ENCODE measurements around the gene USP17L12.
"Not testable (repeated sequence)": the region's sequence is repeated elsewhere in the genome, so short reads cannot be mapped to it uniquely, and the experiment has no call there.

USP17L12 gene, protein sequence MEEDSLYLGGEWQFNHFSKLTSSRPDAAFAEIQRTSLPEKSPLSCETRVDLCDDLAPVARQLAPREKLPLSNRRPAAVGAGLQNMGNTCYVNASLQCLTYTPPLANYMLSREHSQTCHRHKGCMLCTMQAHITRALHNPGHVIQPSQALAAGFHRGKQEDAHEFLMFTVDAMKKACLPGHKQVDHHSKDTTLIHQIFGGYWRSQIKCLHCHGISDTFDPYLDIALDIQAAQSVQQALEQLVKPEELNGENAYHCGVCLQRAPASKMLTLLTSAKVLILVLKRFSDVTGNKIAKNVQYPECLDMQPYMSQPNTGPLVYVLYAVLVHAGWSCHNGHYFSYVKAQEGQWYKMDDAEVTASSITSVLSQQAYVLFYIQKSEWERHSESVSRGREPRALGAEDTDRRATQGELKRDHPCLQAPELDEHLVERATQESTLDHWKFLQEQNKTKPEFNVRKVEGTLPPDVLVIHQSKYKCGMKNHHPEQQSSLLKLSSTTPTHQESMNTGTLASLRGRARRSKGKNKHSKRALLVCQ

DNA sequence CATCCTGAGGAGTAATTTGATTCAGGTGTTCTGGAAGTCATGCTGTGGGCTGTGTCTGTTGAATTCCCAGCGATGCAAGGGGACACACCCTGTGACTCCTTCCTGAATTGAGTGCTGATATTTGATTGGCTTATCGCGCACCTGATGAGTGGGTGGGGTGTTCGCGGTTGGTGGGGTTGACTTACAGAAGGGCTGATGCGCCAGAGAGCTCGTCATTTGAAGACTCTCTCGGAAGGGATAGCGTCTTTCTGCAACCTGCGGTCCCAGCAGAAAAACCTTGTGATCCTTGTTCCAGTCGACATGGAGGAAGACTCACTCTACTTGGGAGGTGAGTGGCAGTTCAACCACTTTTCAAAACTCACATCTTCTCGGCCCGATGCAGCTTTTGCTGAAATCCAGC lies at the start of gene USP17L12:
TSS of gene USP17L12 (plus strand) at position 301 of the 400 bp plus-strand sequence. CDS start at position 301, 0 bp downstream.
- DNase-seq: not testable (repeated sequence)

DNA sequence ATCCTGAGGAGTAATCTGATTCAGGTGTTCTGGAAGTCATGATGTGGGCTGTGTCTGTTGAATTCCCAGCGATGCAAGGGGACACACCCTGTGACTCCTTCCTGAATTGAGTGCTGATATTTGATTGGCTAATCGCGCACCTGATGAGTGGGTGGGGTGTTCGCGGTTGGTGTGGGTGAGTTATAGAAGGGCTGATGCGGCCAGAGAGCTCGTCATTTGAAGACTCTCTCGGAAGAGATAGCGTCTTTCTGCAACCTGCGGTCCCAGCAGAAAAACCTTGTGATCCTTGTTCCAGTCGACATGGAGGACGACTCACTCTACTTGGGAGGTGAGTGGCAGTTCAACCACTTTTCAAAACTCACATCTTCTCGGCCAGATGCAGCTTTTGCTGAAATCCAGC lies 9.6 kb upstream of the USP17L12 start, which contains the start of gene USP17L10:
TSS of gene USP17L10 (plus strand) at position 301 of the 400 bp plus-strand sequence. CDS start at position 301, 0 bp downstream.
- DNase-seq: not testable (repeated sequence)

DNA sequence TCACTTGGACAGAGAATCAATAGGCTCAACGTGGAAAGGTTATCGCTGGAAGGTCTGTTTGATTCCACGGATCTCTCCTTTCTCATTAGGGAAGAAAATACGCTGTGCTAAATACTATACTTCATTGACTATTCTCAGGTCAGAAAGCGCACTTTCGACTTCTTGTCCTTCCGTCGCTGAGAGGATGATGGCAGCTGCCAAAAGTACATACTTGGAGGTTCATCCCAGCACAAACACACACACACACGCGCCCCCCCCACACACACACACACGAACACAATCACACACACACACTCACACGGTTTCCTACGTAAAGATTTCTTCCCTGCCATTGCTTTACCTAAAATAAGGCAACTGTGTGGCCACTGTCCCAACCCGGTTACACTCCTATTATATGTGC lies 5.3 kb upstream of the USP17L12 start:
- DNase-seq: not testable (repeated sequence)

DNA sequence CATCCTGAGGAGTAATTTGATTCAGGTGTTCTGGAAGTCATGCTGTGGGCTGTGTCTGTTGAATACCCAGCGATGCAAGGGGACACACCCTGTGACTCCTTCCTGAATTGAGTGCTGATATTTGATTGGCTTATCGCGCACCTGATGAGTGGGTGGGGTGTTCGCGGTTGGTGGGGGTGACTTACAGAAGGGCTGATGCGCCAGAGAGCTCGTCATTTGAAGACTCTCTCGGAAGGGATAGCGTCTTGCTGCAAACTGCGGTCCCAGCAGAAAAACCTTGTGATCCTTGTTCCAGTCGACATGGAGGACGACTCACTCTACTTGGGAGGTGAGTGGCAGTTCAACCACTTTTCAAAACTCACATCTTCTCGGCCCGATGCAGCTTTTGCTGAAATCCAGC lies 4.8 kb upstream of the USP17L12 start, which contains the start of gene USP17L11:
TSS of gene USP17L11 (plus strand) at position 301 of the 400 bp plus-strand sequence. CDS start at position 301, 0 bp downstream.
- not testable (repeated sequence) for DNase-seq

DNA sequence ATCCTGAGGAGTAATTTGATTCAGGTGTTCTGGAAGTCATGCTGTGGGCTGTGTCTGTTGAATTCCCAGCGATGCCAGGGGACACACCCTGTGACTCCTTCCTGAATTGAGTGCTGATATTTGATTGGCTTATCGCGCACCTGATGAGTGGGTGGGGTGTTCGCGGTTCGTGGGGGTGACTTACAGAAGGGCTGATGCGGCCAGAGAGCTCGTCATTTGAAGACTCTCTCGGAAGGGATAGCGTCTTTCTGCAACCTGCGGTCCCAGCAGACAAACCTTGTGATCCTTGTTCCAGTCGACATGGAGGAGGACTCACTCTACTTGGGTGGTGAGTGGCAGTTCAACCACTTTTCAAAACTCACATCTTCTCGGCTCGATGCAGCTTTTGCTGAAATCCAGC lies 4.6 kb downstream of the USP17L12 start, which contains the start of gene USP17L13:
TSS of gene USP17L13 (plus strand) at position 301 of the 400 bp plus-strand sequence. CDS start at position 301, 0 bp downstream.
- not testable (repeated sequence) for DNase-seq

DNA sequence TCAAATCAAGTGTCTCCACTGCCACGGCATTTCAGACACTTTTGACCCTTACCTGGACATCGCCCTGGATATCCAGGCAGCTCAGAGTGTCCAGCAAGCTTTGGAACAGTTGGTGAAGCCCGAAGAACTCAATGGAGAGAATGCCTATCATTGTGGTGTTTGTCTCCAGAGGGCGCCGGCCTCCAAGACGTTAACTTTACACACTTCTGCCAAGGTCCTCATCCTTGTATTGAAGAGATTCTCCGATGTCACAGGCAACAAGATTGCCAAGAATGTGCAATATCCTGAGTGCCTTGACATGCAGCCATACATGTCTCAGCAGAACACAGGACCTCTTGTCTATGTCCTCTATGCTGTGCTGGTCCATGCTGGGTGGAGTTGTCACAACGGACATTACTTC lies 10.3 kb downstream of the USP17L12 start:
- not testable (repeated sequence) for DNase-seq

DNA sequence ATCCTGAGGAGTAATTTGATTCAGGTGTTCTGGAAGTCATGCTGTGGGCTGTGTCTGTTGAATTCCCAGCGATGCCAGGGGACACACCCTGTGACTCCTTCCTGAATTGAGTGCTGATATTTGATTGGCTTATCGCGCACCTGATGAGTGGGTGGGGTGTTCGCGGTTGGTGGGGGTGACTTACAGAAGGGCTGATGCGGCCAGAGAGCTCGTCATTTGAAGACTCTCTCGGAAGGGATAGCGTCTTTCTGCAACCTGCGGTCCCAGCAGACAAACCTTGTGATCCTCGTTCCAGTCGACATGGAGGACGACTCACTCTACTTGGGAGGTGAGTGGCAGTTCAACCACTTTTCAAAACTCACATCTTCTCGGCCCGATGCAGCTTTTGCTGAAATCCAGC lies 14.1 kb downstream of the USP17L12 start, which contains the start of gene USP17L15:
TSS of gene USP17L15 (plus strand) at position 301 of the 400 bp plus-strand sequence. CDS start at position 301, 0 bp downstream.
- DNase-seq: not testable (repeated sequence)

DNA sequence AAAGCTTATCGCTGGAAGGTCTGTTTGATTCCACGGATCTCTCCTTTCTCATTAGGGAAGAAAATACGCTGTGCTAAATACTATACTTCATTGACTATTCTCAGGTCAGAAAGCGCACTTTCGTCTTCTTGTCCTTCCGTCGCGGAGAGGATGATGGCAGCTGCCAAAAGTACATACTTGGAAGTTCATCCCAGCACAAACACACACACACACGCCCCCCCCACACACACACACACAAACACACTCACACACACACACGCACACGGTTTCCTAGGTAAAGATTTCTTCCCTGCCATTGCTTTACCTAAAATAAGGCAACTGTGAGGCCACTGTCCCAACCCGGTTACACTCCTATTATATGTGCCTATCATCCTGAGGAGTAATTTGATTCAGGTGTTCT lies 18.5 kb downstream of the USP17L12 start:
- DNase-seq: not testable (repeated sequence)

DNA sequence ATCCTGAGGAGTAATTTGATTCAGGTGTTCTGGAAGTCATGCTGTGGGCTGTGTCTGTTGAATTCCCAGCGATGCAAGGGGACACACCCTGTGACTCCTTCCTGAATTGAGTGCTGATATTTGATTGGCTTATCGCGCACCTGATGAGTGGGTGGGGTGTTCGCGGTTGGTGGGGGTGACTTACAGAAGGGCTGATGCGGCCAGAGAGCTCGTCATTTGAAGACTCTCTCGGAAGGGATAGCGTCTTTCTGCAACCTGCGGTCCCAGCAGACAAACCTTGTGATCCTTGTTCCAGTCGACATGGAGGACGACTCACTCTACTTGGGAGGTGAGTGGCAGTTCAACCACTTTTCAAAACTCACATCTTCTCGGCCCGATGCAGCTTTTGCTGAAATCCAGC lies 23.6 kb downstream of the USP17L12 start, which contains the start of gene USP17L17:
TSS of gene USP17L17 (plus strand) at position 301 of the 400 bp plus-strand sequence. CDS start at position 301, 0 bp downstream.
- not testable (repeated sequence) for DNase-seq

DNA sequence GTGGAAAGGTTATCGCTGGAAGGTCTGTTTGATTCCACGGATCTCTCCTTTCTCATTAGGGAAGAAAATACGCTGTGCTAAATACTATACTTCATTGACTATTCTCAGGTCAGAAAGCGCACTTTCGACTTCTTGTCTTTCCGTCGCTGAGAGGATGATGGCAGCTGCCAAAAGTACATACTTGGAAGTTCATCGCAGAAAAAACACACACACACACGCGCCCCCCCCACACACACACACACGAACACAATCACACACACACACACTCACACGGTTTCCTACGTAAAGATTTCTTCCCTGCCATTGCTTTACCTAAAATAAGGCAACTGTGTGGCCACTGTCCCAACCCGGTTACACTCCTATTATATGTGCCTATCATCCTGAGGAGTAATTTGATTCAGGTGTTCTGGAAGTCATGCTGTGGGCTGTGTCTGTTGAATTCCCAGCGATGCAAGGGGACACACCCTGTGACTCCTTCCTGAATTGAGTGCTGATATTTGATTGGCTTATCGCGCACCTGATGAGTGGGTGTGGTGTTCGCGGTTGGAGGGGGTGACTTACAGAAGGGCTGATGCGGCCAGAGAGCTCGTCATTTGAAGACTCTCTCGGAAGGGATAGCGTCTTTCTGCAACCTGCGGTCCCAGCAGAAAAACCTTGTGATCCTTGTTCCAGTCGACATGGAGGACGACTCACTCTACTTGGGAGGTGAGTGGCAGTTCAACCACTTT lies 28.2 kb downstream of the USP17L12 start, which contains the start of gene USP17L18:
TSS of gene USP17L18 (plus strand) at position 678 of the 728 bp plus-strand sequence. CDS start at position 678, 0 bp downstream.
- not testable (repeated sequence) for DNase-seq

DNA sequence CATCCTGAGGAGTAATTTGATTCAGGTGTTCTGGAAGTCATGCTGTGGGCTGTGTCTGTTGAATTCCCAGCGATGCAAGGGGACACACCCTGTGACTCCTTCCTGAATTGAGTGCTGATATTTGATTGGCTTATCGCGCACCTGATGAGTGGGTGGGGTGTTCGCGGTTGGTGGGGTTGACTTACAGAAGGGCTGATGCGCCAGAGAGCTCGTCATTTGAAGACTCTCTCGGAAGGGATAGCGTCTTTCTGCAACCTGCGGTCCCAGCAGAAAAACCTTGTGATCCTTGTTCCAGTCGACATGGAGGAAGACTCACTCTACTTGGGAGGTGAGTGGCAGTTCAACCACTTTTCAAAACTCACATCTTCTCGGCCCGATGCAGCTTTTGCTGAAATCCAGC lies 33.1 kb downstream of the USP17L12 start, which contains the start of gene USP17L19:
TSS of gene USP17L19 (plus strand) at position 301 of the 400 bp plus-strand sequence. CDS start at position 301, 0 bp downstream.
- DNase-seq: not testable (repeated sequence)

DNA sequence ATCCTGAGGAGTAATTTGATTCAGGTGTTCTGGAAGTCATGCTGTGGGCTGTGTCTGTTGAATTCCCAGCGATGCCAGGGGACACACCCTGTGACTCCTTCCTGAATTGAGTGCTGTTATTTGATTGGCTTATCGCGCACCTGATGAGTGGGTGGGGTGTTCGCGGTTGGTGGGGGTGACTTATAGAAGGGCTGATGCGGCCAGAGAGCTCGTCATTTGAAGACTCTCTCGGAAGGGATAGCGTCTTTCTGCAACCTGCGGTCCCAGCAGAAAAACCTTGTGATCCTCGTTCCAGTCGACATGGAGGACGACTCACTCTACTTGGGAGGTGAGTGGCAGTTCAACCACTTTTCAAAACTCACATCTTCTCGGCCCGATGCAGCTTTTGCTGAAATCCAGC lies 37.9 kb downstream of the USP17L12 start, which contains the start of gene USP17L20:
TSS of gene USP17L20 (plus strand) at position 301 of the 400 bp plus-strand sequence. CDS start at position 301, 0 bp downstream.
- DNase-seq: not testable (repeated sequence)

DNA sequence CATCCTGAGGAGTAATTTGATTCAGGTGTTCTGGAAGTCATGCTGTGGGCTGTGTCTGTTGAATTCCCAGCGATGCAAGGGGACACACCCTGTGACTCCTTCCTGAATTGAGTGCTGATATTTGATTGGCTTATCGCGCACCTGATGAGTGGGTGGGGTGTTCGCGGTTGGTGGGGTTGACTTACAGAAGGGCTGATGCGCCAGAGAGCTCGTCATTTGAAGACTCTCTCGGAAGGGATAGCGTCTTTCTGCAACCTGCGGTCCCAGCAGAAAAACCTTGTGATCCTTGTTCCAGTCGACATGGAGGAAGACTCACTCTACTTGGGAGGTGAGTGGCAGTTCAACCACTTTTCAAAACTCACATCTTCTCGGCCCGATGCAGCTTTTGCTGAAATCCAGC lies 42.6 kb downstream of the USP17L12 start, which contains the start of gene USP17L21:
TSS of gene USP17L21 (plus strand) at position 301 of the 400 bp plus-strand sequence. CDS start at position 301, 0 bp downstream.
- not testable (repeated sequence) for DNase-seq

DNA sequence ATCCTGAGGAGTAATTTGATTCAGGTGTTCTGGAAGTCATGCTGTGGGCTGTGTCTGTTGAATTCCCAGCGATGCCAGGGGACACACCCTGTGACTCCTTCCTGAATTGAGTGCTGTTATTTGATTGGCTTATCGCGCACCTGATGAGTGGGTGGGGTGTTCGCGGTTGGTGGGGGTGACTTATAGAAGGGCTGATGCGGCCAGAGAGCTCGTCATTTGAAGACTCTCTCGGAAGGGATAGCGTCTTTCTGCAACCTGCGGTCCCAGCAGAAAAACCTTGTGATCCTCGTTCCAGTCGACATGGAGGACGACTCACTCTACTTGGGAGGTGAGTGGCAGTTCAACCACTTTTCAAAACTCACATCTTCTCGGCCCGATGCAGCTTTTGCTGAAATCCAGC lies 47.4 kb downstream of the USP17L12 start, which contains the start of gene USP17L22:
TSS of gene USP17L22 (plus strand) at position 301 of the 400 bp plus-strand sequence. CDS start at position 301, 0 bp downstream.
- not testable (repeated sequence) for DNase-seq

All from suppressor macrophage treated with lipopolysaccharide for 1 hour (primary cell).